Activated CD4-positive, alpha-beta memory T cell treated with anti-CD3 and anti-CD28 coated beads, Interleukin-2, amount 10 ng/mL, durations not matched to agents 7 days and 5 days (primary cell): ENCODE measurements around the gene NAXE. TPM values are rescaled to one million over a fixed set of nuclear protein-coding genes. Genes with fewer than 3 reads are reported as not detected.

ENCODE experiments used
- CTCF ChIA-PET: fragments of 350-600 bp; sonication (Branson Sonifier 250); formaldehyde crosslinking; loops from one replicate; lab custom pipeline; 2021; ENCODE audit warnings: antibody characterized with exemption, inconsistent platforms; lab: Charles Lee
- POLR2A ChIA-PET: fragments of 350-600 bp; sonication (Branson Sonifier 250); formaldehyde crosslinking; loops from one replicate; lab custom pipeline; 2021; ENCODE audit warnings: antibody characterized with exemption; lab: Charles Lee
- DNase-seq: peaks from one replicate; pipeline ENCODE4 v3.0.0-alpha.2; 2020
- H3K27ac Mint-ChIP-seq: one replicate; pipeline ENCODE4 v1.8.0; 2021; ENCODE audit warnings: mild to moderate bottlenecking, mixed read lengths
- H3K27me3 Mint-ChIP-seq: one replicate; pipeline ENCODE4 v1.8.0; 2021; ENCODE audit warnings: mixed read lengths
- H3K36me3 Mint-ChIP-seq: one replicate; pipeline ENCODE4 v1.8.0; 2021; ENCODE audit warnings: low read depth, mixed read lengths
- H3K4me1 Mint-ChIP-seq: one replicate; pipeline ENCODE4 v1.8.0; 2021; ENCODE audit warnings: mixed read lengths
- H3K4me3 Mint-ChIP-seq: one replicate; pipeline ENCODE4 v1.8.0; 2021; ENCODE audit warnings: mild to moderate bottlenecking, mixed read lengths
- H3K9me3 Mint-ChIP-seq: one replicate; pipeline ENCODE4 v1.8.0; 2021; ENCODE audit warnings: mixed read lengths
- total RNA-seq, 2 experiments: library from RNA; stranded (reverse); gene quantifications; one replicate each; pipeline ENCODE4 v1.2.3, GENCODE V29; 2021

NAXE gene
- total RNA-seq, 2 experiments from 2014 or later, result 45.3 to 46.1 TPM

- Mint-ChIP-seq H3K27ac (peak overlapping the region; percentile 51), H3K4me1 (peaks cover 26% of the 10 kb centered on the region), H3K27me3 (peaks cover 25% of the 10 kb centered on the region), H3K9me3 (no peaks in the 10 kb centered on the region), H3K36me3 (peaks cover 11% of the 10 kb centered on the region), H3K4me3 (peak overlapping the region; percentile 98)
- ChIA-PET POLR2A (interaction anchor here (1.9 to 2.8 kb wide), 2 partner anchors 72 to 115 kb away, joined by 4 to 13 read pairs; partner anchors contain the start of gene MEF2D), CTCF (interaction anchor here (1.1 to 4.3 kb wide), 3 partner anchors 8 to 187 kb away, joined by 3 to 22 read pairs (median 5); no protein-coding TSS in a partner anchor)
- no peak for DNase-seq
Measured at GRCh38 chr1:156572663-156573018, 18.9 kb upstream of the NAXE start.

- no peak overlapping the region for H3K4me3 Mint-ChIP-seq
- no peak overlapping the region for H3K27ac Mint-ChIP-seq
- no peaks in the 10 kb centered on the region for H3K9me3 Mint-ChIP-seq
- DNase-seq, result no peak
- H3K4me1 Mint-ChIP-seq, result peaks cover 26% of the 10 kb centered on the region
- ChIA-PET POLR2A (no interaction called here), CTCF (interaction anchor here (1.0 to 4.3 kb wide), 2 partner anchors 53 to 93 kb away, joined by 3 to 22 read pairs; no protein-coding TSS in a partner anchor)
- peaks cover 9% of the 10 kb centered on the region for H3K36me3 Mint-ChIP-seq
- H3K27me3 Mint-ChIP-seq, result peaks cover 25% of the 10 kb centered on the region
Measured at GRCh38 chr1:156574039-156574633, 17.4 kb upstream of the NAXE start.

- POLR2A ChIA-PET, result interaction anchor here (0.9 kb wide), 1 partner anchor 23 kb away, joined by 3 read pairs; no protein-coding TSS in a partner anchor
- no peaks in the 10 kb centered on the region for H3K9me3 Mint-ChIP-seq
- peaks cover 24% of the 10 kb centered on the region for H3K27me3 Mint-ChIP-seq
Measured at GRCh38 chr1:156577550-156577949, 14.0 kb upstream of the NAXE start.

GRCh38 chr1:156578055-156578454 is 13.5 kb upstream of the NAXE start:
- no peaks in the 10 kb centered on the region for H3K9me3 Mint-ChIP-seq
- H3K4me3 Mint-ChIP-seq, result no peak overlapping the region
- CTCF ChIA-PET, result no interaction called here
- H3K27me3 Mint-ChIP-seq, result peaks cover 20% of the 10 kb centered on the region
- no peaks in the 10 kb centered on the region for H3K36me3 Mint-ChIP-seq
- no peak overlapping the region for H3K27ac Mint-ChIP-seq
- POLR2A ChIA-PET, result interaction anchor here (0.9 kb wide), 1 partner anchor 23 kb away, joined by 3 read pairs; no protein-coding TSS in a partner anchor
- peaks cover under 1% of the 10 kb centered on the region for H3K4me1 Mint-ChIP-seq
- DNase-seq, result no peak

More at GRCh38 chr1:156577550-156577949, 14.0 kb upstream of the NAXE start:
- no peak for DNase-seq
- CTCF ChIA-PET, result interaction anchor here (0.9 kb wide), 1 partner anchor 14 kb away, joined by 3 read pairs; the partner anchor contains the start of gene NAXE
- Mint-ChIP-seq H3K36me3 (no peaks in the 10 kb centered on the region), H3K4me3 (no peak overlapping the region), H3K4me1 (peaks cover 6% of the 10 kb centered on the region), H3K27ac (no peak overlapping the region)

DNA sequence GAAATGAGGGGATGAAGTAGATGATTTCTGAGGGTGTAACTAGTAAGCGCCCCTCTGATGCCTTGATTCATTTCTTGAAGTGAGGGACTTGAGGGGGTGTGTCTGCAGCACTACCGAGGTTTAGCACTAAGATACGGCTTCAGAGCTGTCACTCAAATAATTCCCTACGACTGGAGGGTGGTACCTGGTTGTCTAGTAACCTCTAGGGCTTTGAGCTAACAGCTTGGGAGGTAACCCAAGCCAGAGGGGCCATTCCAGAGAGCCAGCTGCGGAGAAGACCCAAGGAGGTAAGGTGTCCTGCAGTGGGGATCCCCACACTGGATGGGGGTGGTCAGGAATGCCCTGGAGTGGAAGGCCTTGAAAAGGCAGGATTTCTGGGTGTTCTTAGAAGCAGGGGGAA is 12.1 kb upstream of the NAXE start, which contains the start of gene TTC24:
Gene TTC24 (plus strand): TSS at position 252 of the 400 bp plus-strand sequence. CDS start 1,642 bp downstream, outside the sequence.
- ChIA-PET POLR2A (no interaction called here), CTCF (interaction anchor here (1.2 to 2.0 kb wide), 2 partner anchors 26 to 99 kb away, joined by 4 read pairs; no protein-coding TSS in a partner anchor)
- H3K27ac Mint-ChIP-seq, result no peak within 1 kb of the TSS
- H3K27me3 Mint-ChIP-seq, result peaks cover 10% of the 10 kb centered on the region
- H3K4me1 Mint-ChIP-seq, result peaks cover 2% of the 10 kb centered on the region
- DNase-seq, result no peak
- H3K4me3 Mint-ChIP-seq, result no peak within 1 kb of the TSS
- H3K9me3 Mint-ChIP-seq, result no peaks in the 10 kb centered on the region
- H3K36me3 Mint-ChIP-seq, result no peaks in the 10 kb centered on the region

- Mint-ChIP-seq H3K4me3 (no peak overlapping the region), H3K36me3 (no peaks in the 10 kb centered on the region), H3K9me3 (no peaks in the 10 kb centered on the region), H3K4me1 (peaks cover 6% of the 10 kb centered on the region), H3K27ac (no peak overlapping the region), H3K27me3 (peaks cover 2% of the 10 kb centered on the region)
- no peak for DNase-seq
- CTCF ChIA-PET, result interaction anchor here (0.7 to 2.6 kb wide), 9 partner anchors 10 to 196 kb away, joined by 3 to 16 read pairs (median 4); partner anchors contain the start of genes GPATCH4 and NAXE
- POLR2A ChIA-PET, result interaction anchor here (0.8 to 1.5 kb wide), 5 partner anchors 9 to 81 kb away, joined by 3 to 4 read pairs (median 4); partner anchors contain the start of genes GPATCH4, MEF2D and NAXE
Measured at GRCh38 chr1:156581661-156582387, 9.8 kb upstream of the NAXE start.

DNA sequence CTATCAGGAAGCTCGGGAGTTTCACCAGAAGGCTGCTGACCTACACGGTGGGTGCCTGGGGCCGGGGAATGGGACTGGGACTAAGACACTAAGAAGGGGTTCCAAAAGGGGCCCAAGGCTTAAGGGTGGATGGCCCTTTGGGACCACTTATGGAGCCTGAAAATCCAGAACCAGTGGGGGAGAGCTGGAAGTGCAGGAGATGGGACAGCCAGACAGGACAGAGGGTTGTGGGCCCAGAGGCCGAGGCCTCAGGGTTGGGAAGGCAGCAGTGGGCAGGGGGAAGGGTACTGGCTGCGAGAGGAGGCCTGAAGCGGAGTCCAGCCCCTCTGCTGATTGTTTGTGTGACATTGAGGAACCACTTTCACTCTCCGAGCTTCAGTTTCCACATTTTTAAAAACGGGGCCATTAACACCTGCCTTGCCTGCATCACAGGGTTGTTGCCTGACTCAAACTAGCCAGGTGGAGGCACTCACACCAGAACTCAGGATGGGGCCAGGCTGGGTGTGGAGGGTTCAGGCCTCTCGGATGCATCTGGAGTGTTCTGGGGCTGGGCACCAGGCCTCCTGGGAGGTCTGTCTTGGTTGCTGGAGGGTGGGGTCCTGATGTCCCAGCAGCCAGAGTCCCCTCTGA is 9.1 kb upstream of the NAXE start:
- H3K4me3 Mint-ChIP-seq, result no peak overlapping the region
- no peak for DNase-seq

GRCh38 chr1:156583821-156584622 is 7.6 kb upstream of the NAXE start:
- DNase-seq, result peak; percentile 77
- peaks cover 9% of the 10 kb centered on the region for H3K4me1 Mint-ChIP-seq
- ChIA-PET CTCF (no interaction called here), POLR2A (no interaction called here)
- H3K27me3 Mint-ChIP-seq, result peaks cover 2% of the 10 kb centered on the region
- no peaks in the 10 kb centered on the region for H3K9me3 Mint-ChIP-seq
- no peaks in the 10 kb centered on the region for H3K36me3 Mint-ChIP-seq
- no peak overlapping the region for H3K27ac Mint-ChIP-seq
- no peak overlapping the region for H3K4me3 Mint-ChIP-seq

More for the DNA sequence above, 9.1 kb upstream of the NAXE start:
- Mint-ChIP-seq H3K27ac (no peak overlapping the region), H3K4me1 (peaks cover 9% of the 10 kb centered on the region), H3K9me3 (no peaks in the 10 kb centered on the region), H3K27me3 (peaks cover 2% of the 10 kb centered on the region), H3K36me3 (no peaks in the 10 kb centered on the region)
- POLR2A ChIA-PET, result interaction anchor here (0.8 to 1.5 kb wide), 3 partner anchors 9 to 81 kb away, joined by 3 to 4 read pairs (median 4); partner anchors contain the start of genes MEF2D and NAXE
- CTCF ChIA-PET, result interaction anchor here (0.7 to 2.6 kb wide), 6 partner anchors 10 to 197 kb away, joined by 3 to 16 read pairs (median 4); partner anchors contain the start of gene NAXE

GRCh38 chr1:156584813-156585212 is 6.8 kb upstream of the NAXE start:
- DNase-seq, result no peak
- no peaks in the 10 kb centered on the region for H3K36me3 Mint-ChIP-seq
- H3K27ac Mint-ChIP-seq, result no peak overlapping the region
- H3K4me3 Mint-ChIP-seq, result no peak overlapping the region
- POLR2A ChIA-PET, result no interaction called here
- H3K27me3 Mint-ChIP-seq, result peaks cover 2% of the 10 kb centered on the region
- CTCF ChIA-PET, result interaction anchor here (2.7 kb wide), 1 partner anchor 24 kb away, joined by 16 read pairs; no protein-coding TSS in a partner anchor
- no peaks in the 10 kb centered on the region for H3K9me3 Mint-ChIP-seq
- H3K4me1 Mint-ChIP-seq, result peaks cover 9% of the 10 kb centered on the region

- DNase-seq, result no peak
- CTCF ChIA-PET, result interaction anchor here (0.9 to 2.7 kb wide), 6 partner anchors 16 to 132 kb away, joined by 3 to 16 read pairs (median 4); no protein-coding TSS in a partner anchor
- no peak overlapping the region for H3K4me3 Mint-ChIP-seq
- POLR2A ChIA-PET, result interaction anchor here (2.2 kb wide), 1 partner anchor 13 kb away, joined by 13 read pairs; no protein-coding TSS in a partner anchor
- no peaks in the 10 kb centered on the region for H3K27me3 Mint-ChIP-seq
- no peak overlapping the region for H3K27ac Mint-ChIP-seq
- H3K9me3 Mint-ChIP-seq, result no peaks in the 10 kb centered on the region
- no peaks in the 10 kb centered on the region for H3K36me3 Mint-ChIP-seq
- H3K4me1 Mint-ChIP-seq, result peaks cover 18% of the 10 kb centered on the region
Measured at GRCh38 chr1:156586323-156586722, 5.3 kb upstream of the NAXE start.

DNA sequence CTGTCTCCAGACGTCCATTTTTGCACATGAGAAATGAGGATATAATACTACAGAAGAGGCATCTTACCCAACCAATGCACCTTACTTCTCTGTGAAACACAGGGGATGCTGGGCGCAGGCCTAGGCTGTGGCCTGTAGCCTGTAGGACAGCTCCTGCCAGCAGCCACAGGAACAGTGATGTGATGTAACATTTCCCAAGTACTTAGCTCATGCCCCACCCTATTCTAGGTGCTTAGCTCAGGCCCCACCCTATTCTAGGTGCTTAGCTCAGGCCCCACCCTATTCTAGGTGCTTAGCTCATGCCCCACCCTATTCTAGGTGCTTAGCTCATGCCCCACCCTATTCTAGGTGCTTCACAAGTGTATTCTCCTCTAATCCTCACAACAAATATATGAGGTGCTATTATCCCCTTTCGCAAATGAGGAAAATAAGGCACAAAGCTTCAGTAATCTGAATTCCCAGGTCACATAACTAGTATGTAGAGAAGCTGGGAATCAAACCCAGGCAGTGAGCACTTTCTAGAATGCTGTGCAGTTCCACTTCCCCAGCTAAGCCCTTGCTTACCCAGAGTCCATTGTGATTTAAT is 4.6 kb upstream of the NAXE start:
- POLR2A ChIA-PET, result interaction anchor here (0.6 to 2.2 kb wide), 2 partner anchors 13 to 57 kb away, joined by 3 to 13 read pairs; no protein-coding TSS in a partner anchor
- CTCF ChIA-PET, result interaction anchor here (0.8 to 2.7 kb wide), 6 partner anchors 16 to 133 kb away, joined by 3 to 16 read pairs (median 4); no protein-coding TSS in a partner anchor
- no peaks in the 10 kb centered on the region for H3K36me3 Mint-ChIP-seq
- H3K27me3 Mint-ChIP-seq, result no peaks in the 10 kb centered on the region
- H3K4me3 Mint-ChIP-seq, result no peak overlapping the region
- H3K9me3 Mint-ChIP-seq, result no peaks in the 10 kb centered on the region
- peaks cover 20% of the 10 kb centered on the region for H3K4me1 Mint-ChIP-seq
- H3K27ac Mint-ChIP-seq, result no peak overlapping the region
- DNase-seq, result no peak
